Measurements from ENCODE around the gene FCMR. TPM values are rescaled to one million over a fixed set of nuclear protein-coding genes. Genes with fewer than 3 reads are reported as not detected.

FCMR gene
- total and polyA plus RNA-seq, 9 of the 15 experiments (the other 6 are each of a cell fraction or from before 2014, with no cell fraction given): 0.11 to 0.82 (median 0.20) TPM; not detected in 5

DNA sequence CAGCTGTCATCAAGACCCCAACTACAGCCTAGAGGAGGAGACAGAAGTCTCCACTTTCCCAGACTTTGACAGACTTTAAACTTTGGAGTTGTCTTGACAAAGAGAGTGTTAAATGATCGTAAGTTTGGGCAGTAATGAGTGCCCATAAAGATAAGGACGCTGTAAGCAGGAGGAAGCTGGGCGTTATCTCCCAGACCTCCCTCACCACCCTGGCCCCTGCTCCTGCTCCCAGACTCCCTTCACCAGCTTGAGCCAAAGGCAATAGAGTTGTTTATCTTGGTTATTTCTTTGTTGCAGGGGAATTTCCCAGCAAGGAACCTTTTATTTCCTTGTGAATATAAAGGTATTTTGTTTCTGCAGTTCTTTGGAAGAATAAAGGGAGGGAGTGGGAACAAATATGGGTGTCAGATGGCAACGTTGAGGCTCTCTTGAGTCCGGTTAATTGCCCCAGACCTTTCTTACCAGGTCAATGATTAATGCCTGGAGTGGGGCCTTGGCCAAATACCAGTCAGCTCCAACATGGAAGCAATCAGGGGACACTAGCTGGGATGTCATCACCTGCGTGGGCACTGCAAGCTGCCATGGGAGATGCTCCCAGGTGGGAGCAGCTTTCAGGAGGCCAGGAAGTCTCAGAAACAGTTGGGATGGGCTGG is 20.2 kb upstream of the FCMR start (continued):
- no peak for TF ChIP-seq ZBTB49 (CRISPR knock-in tag; IDR thresholded peaks at IDR 0.05; ENCODE audit: borderline replicate concordance)
- no peak for TF ChIP-seq ZC3H4 (CRISPR knock-in tag; IDR thresholded peaks at IDR 0.05; ENCODE audit: borderline replicate concordance)
- TF ChIP-seq WHSC1 (IDR thresholded peaks at IDR 0.05; ENCODE audit: low read length): no peak
- no peak for TF ChIP-seq SRSF1 (IDR thresholded peaks at IDR 0.05; ENCODE audit: low read depth, low read length)
- TF ChIP-seq FOXA1 (IDR thresholded peaks at IDR 0.05; ENCODE audit: borderline replicate concordance): no peak
- TF ChIP-seq ADNP (tag; IDR thresholded peaks at IDR 0.05): no peak
- TF ChIP-seq CBX3 (IDR thresholded peaks at IDR 0.05; ENCODE audit: borderline replicate concordance in 1 of 2, low read length in 2 of 2): no peak
- TF ChIP-seq ARID1B (IDR thresholded peaks at IDR 0.05): peak; percentile 73
- peak; percentile 47; the same call in 1 of the 2 replicates for TF ChIP-seq LCOR (CRISPR knock-in tag; IDR thresholded peaks at IDR 0.05)
- TF ChIP-seq NCOR1 (IDR thresholded peaks at IDR 0.05): peak; percentile 57
- TF ChIP-seq, protein P1, sequence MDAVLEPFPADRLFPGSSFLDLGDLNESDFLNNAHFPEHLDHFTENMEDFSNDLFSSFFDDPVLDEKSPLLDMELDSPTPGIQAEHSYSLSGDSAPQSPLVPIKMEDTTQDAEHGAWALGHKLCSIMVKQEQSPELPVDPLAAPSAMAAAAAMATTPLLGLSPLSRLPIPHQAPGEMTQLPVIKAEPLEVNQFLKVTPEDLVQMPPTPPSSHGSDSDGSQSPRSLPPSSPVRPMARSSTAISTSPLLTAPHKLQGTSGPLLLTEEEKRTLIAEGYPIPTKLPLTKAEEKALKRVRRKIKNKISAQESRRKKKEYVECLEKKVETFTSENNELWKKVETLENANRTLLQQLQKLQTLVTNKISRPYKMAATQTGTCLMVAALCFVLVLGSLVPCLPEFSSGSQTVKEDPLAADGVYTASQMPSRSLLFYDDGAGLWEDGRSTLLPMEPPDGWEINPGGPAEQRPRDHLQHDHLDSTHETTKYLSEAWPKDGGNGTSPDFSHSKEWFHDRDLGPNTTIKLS (IDR thresholded peaks at IDR 0.05; ENCODE audit: borderline replicate concordance, low read depth): no peak
- TF ChIP-seq PCBP1 (IDR thresholded peaks at IDR 0.05; ENCODE audit: low read depth, low read length, poor library complexity, severe bottlenecking): no peak
- TF ChIP-seq MYBL2 (IDR thresholded peaks at IDR 0.05; ENCODE audit: low read depth): no peak
- TF ChIP-seq MYBL2 (CRISPR knock-in tag; IDR thresholded peaks at IDR 0.05; ENCODE audit: borderline replicate concordance): no peak
- TF ChIP-seq FOXK1 (CRISPR knock-in tag; IDR thresholded peaks at IDR 0.05; ENCODE audit: borderline replicate concordance): no peak
- 0 out of 6 replicates have a peak, but pooled peaks of 1 of the 3 experiments have one; percentile 20 for TF ChIP-seq ZBTB11 (CRISPR knock-in tag; IDR thresholded peaks at IDR 0.05)
- no peak for TF ChIP-seq RAD21 (CRISPR knock-in tag; conservative IDR thresholded peaks at IDR 0.05 in 1 of 2, IDR thresholded peaks at IDR 0.05 in 1 of 2)
- TF ChIP-seq ZNF778 (CRISPR knock-in tag; IDR thresholded peaks at IDR 0.05): no peak
- no peak for TF ChIP-seq MCM2 (IDR thresholded peaks at IDR 0.05; ENCODE audit: low read depth)

Measured in K562 (cell line).